ENCODE data around the gene NREP. TPM values are rescaled to one million over a fixed set of nuclear protein-coding genes. Genes with fewer than 3 reads are reported as not detected.

The NREP gene
- total and polyA plus RNA-seq, 2 experiments from 2014 or later = 681 to 981 TPM

GRCh38 chr5:111748304-111748763 lies 8.7 kb downstream of the NREP start:
- TF ChIP-seq CTCF (IDR thresholded peaks at IDR 0.05; ENCODE audit: low read depth, low read length) = no peak
- Histone ChIP-seq H3K27ac (peak overlapping the region; percentile 9), H3K4me3 (no peak overlapping the region), H3K27me3 (no peaks in the 10 kb centered on the region), H3K9me3 (ENCODE audit: low read depth) (no peaks in the 10 kb centered on the region), H3K36me3 (peaks cover 2% of the 10 kb centered on the region), H3K4me1 (ENCODE audit: low read depth) (peaks cover 13% of the 10 kb centered on the region)
- DNase-seq (ENCODE audit: low read depth in 1 of 2, low spot score in 1 of 2) = peak in 1 of 2 donors; percentile 79

- no peaks in the 10 kb centered on the region for H3K27me3 ChIP-seq
- H3K9me3 ChIP-seq (ENCODE audit: low read depth) = no peaks in the 10 kb centered on the region
- H3K27ac ChIP-seq = peak overlapping the region; percentile 12
- H3K4me3 ChIP-seq = no peak overlapping the region
- no peak for DNase-seq (ENCODE audit: low read depth in 1 of 2, low spot score in 1 of 2)
- H3K36me3 ChIP-seq = peaks cover 2% of the 10 kb centered on the region
- H3K4me1 ChIP-seq (ENCODE audit: low read depth) = peaks cover 23% of the 10 kb centered on the region
- TF ChIP-seq CTCF (IDR thresholded peaks at IDR 0.05; ENCODE audit: low read depth, low read length) = no peak
Observed at GRCh38 chr5:111747337-111747736, 9.7 kb downstream of the NREP start.

GRCh38 chr5:111746791-111747190 lies 10.2 kb downstream of the NREP start:
- Histone ChIP-seq H3K4me3 (no peak overlapping the region), H3K27ac (no peak overlapping the region), H3K9me3 (ENCODE audit: low read depth) (no peaks in the 10 kb centered on the region), H3K27me3 (no peaks in the 10 kb centered on the region), H3K36me3 (peaks cover 2% of the 10 kb centered on the region), H3K4me1 (ENCODE audit: low read depth) (peaks cover 26% of the 10 kb centered on the region)
- no peak for TF ChIP-seq CTCF (IDR thresholded peaks at IDR 0.05; ENCODE audit: low read depth, low read length)
- DNase-seq (ENCODE audit: low read depth in 1 of 2, low spot score in 1 of 2) = no peak

GRCh38 chr5:111745075-111745739 lies 11.8 kb downstream of the NREP start:
- no peak for DNase-seq (ENCODE audit: low read depth in 1 of 2, low spot score in 1 of 2)
- H3K4me3 ChIP-seq = no peak overlapping the region
- TF ChIP-seq CTCF (IDR thresholded peaks at IDR 0.05; ENCODE audit: low read depth, low read length) = no peak
- no peaks in the 10 kb centered on the region for H3K9me3 ChIP-seq (ENCODE audit: low read depth)
- H3K36me3 ChIP-seq = peaks cover 2% of the 10 kb centered on the region
- H3K4me1 ChIP-seq (ENCODE audit: low read depth) = peaks cover 27% of the 10 kb centered on the region
- H3K27me3 ChIP-seq = no peaks in the 10 kb centered on the region
- H3K27ac ChIP-seq = no peak overlapping the region

- no peak for DNase-seq (ENCODE audit: low read depth in 1 of 2, low spot score in 1 of 2)
Observed at GRCh38 chr5:111744455-111744854, 12.5 kb downstream of the NREP start.

More at GRCh38 chr5:111744455-111744854, 12.5 kb downstream of the NREP start:
- Histone ChIP-seq H3K36me3 (peaks cover 2% of the 10 kb centered on the region), H3K4me1 (ENCODE audit: low read depth) (peaks cover 31% of the 10 kb centered on the region), H3K27me3 (no peaks in the 10 kb centered on the region), H3K4me3 (no peak overlapping the region), H3K27ac (no peak overlapping the region), H3K9me3 (ENCODE audit: low read depth) (no peaks in the 10 kb centered on the region)
- no peak for TF ChIP-seq CTCF (IDR thresholded peaks at IDR 0.05; ENCODE audit: low read depth, low read length)

All from cardiac muscle cell (in vitro differentiated cells and primary cell).